HG02852 (cell line): ENCODE results near the gene AKNA.

Experiments used
- ATAC-seq: cut with Tn5 transposase; IDR thresholded peaks from one replicate; pipeline ENCODE4 v1.9.1; 2021; ENCODE audit warnings: mild to moderate bottlenecking, moderate library complexity; ENCODE audit not compliant: unreplicated experiment

Gene AKNA

GRCh38 chr9:114307899-114308267 is 79.9 kb downstream of the AKNA start:
- ATAC-seq, result no peak

GRCh38 chr9:114304416-114305188 is 83.2 kb downstream of the AKNA start:
- ATAC-seq, result no peak

GRCh38 chr9:114303977-114304376 is 83.8 kb downstream of the AKNA start:
- no peak for ATAC-seq

GRCh38 chr9:114303571-114303970 is 84.2 kb downstream of the AKNA start:
- no peak for ATAC-seq

- no peak for ATAC-seq
These were observed 85.1 kb downstream of the AKNA start for GRCh38 chr9:114302727-114303126.

GRCh38 chr9:114301798-114302565 is 85.8 kb downstream of the AKNA start:
- ATAC-seq, result no peak

GRCh38 chr9:114300846-114301797 is 86.7 kb downstream of the AKNA start:
- ATAC-seq, result no peak

- ATAC-seq, result no peak
These were observed 87.5 kb downstream of the AKNA start for GRCh38 chr9:114300153-114300845.

- ATAC-seq, result no peak
These were observed 88.3 kb downstream of the AKNA start for GRCh38 chr9:114299286-114300152.

- ATAC-seq, result no peak
These were observed 91.4 kb downstream of the AKNA start for GRCh38 chr9:114296338-114296737.

- no peak for ATAC-seq
These were observed 93.1 kb downstream of the AKNA start for GRCh38 chr9:114294664-114295063.

- no peak for ATAC-seq
These were observed 95.7 kb downstream of the AKNA start for GRCh38 chr9:114291886-114292590.

- ATAC-seq, result no peak
These were observed 96.7 kb downstream of the AKNA start for GRCh38 chr9:114291064-114291474.

GRCh38 chr9:114290561-114290986 is 97.2 kb downstream of the AKNA start:
- no peak for ATAC-seq

- no peak for ATAC-seq
These were observed 98.0 kb downstream of the AKNA start for GRCh38 chr9:114289571-114290481.

- ATAC-seq, result no peak
These were observed 98.7 kb downstream of the AKNA start for GRCh38 chr9:114289106-114289505.

GRCh38 chr9:114288193-114289091 is 99.3 kb downstream of the AKNA start:
- no peak for ATAC-seq
